Measurements from ENCODE around the gene GK2.

GRCh38 chr4:79395841-79396240 is 12.2 kb downstream of the GK2 start:
- TF ChIP-seq, protein P1, sequence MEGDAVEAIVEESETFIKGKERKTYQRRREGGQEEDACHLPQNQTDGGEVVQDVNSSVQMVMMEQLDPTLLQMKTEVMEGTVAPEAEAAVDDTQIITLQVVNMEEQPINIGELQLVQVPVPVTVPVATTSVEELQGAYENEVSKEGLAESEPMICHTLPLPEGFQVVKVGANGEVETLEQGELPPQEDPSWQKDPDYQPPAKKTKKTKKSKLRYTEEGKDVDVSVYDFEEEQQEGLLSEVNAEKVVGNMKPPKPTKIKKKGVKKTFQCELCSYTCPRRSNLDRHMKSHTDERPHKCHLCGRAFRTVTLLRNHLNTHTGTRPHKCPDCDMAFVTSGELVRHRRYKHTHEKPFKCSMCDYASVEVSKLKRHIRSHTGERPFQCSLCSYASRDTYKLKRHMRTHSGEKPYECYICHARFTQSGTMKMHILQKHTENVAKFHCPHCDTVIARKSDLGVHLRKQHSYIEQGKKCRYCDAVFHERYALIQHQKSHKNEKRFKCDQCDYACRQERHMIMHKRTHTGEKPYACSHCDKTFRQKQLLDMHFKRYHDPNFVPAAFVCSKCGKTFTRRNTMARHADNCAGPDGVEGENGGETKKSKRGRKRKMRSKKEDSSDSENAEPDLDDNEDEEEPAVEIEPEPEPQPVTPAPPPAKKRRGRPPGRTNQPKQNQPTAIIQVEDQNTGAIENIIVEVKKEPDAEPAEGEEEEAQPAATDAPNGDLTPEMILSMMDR (IDR thresholded peaks at IDR 0.05): no peak
- TF ChIP-seq POLR2A (IDR thresholded peaks at IDR 0.05): no peak
